Bronchial epithelial cell (primary cell): ENCODE measurements around the gene APOA4. TPM values are rescaled to one million over a fixed set of nuclear protein-coding genes. Genes with fewer than 3 reads are reported as not detected.

ENCODE experiments used
- DNase-seq: peaks from one replicate; pipeline ENCODE4 v3.0.0-alpha.2; 2010; ENCODE audit warnings: low read depth
- FAIRE-seq: peaks from 2 replicates; lab custom pipeline; 2011; peaks lifted over from hg19 to GRCh38; lab: Jason Lieb, UNC
- H3K27me3 ChIP-seq: 2 replicates; pipeline ENCODE4 v1.5.1; 2011; ENCODE audit warnings: low read length; ENCODE audit not compliant: control insufficient read depth, insufficient read depth
- H3K36me3 ChIP-seq: 2 replicates; pipeline ENCODE4 v1.5.1; 2011; ENCODE audit warnings: low read length; ENCODE audit not compliant: control insufficient read depth, insufficient read depth
- H3K4me3 ChIP-seq: 2 replicates; pipeline ENCODE4 v1.5.1; 2011; ENCODE audit warnings: mild to moderate bottlenecking, low read depth, low read length, control low read depth
- CTCF ChIP-seq: IDR thresholded peaks from 2 replicates; pipeline ENCODE4 v1.5.1; 2011; ENCODE audit warnings: mild to moderate bottlenecking, moderate library complexity, low read length, control low read depth, inconsistent platforms; ENCODE audit not compliant: insufficient read depth, severe bottlenecking
- total RNA-seq: library from RNA; depleted of rRNA; stranded (reverse); fragments of >200 nt; gene quantifications from 2 replicates; pipeline ENCODE4 v1.2.1, GENCODE V29; 2014

APOA4 gene
- total RNA-seq, 1 donor from 2014 or later: not detected

DNA sequence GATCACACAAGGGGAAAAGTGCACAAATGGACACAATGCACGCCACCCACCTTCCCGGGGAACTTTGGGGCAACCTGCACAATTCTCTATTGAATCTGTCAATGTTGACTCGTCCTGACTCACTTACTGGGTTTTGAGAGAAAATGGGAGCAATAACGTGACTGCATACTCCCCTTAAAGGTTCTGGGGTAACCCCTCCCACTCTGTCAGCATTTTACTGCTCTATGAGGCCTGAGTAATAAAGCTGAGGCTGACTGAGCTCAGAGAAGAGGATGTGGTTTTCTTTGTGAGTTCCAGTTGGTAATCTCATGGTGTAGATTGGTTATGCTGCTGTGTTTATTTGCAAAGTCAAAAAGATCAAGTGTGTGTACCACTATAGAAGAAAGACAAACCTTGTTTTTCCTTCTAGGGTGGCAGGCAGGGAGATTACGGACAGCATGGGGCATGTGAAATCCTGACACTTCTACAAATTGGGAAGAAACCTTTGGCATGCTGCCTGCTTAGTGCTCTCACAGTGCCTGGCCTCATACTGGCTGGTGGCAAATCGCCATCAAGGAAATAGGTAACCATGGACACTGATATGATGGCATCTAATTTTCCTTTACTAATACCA lies 30.5 kb upstream of the APOA4 start:
- no peak for FAIRE-seq

DNA sequence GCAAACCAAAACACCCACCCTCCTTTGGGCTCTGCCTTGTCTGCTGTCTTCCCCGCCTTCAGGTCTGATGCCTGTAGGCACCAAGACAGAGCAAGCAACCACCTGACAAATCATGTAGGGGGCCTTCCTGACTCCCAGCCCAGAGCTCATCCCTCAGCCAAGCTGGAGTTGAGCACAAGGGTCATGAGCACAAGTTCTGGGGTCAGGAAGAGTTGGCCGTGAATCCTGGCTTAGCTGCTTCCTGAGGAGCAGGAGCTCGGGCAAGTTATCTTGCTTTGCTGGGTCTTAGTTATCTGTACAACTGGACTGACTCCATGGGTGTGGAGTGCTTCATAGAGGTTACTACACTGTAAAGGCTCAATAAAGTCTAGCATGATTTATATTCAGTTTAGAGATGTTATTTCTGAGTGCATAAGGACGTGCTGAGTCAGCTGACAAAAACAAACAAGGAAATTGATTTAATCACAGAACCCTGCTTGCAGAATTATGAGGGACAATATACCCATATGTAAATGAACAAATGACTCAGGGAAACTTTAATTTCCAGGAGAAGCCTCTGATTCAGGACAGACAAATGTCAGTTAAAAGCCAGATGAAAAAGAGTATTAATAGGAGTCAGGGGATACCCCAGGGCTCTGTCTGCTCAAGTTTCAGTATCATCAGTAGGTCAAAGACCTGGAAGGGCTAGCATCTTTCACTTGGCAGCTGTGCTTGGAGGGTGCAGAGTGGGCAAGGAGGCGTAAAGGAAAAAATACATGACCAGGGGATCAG lies 29.3 kb upstream of the APOA4 start:
- TF ChIP-seq CTCF: no peak
- Histone ChIP-seq H3K27me3 (no peaks in the 10 kb centered on the region), H3K36me3 (peaks cover 6% of the 10 kb centered on the region), H3K4me3 (no peak overlapping the region)
- FAIRE-seq (no peak), DNase-seq (peak; percentile 77)

More for the DNA sequence above, 30.5 kb upstream of the APOA4 start:
- Histone ChIP-seq H3K27me3 (no peaks in the 10 kb centered on the region), H3K36me3 (peaks cover 8% of the 10 kb centered on the region), H3K4me3 (no peak overlapping the region)
- peak; percentile 97 for DNase-seq
- no peak for TF ChIP-seq CTCF

GRCh38 chr11:116851626-116852025 lies 28.5 kb upstream of the APOA4 start:
- H3K4me3 ChIP-seq: no peak overlapping the region
- TF ChIP-seq CTCF: no peak
- DNase-seq (no peak), FAIRE-seq (no peak)
- H3K36me3 ChIP-seq: peaks cover 10% of the 10 kb centered on the region
- H3K27me3 ChIP-seq: no peaks in the 10 kb centered on the region

DNA sequence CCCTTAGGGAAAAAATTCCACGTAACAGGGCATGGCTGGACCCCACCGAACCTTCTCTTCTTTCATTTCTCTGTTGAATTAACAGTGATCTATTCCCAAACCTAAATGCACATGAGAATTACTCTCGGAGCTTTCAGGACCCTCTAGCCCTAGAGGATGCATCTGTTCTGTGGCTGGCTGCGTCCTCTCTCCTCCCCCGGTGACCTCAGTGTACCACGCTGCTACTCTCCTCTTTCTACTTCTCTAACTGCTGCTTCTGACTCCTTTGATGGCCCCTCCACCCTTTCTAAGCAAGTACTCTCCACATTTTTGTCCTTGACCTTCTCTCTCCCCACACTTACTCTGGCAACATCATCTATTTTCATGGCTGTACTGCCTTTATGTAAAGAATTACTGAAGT lies 26.4 kb upstream of the APOA4 start:
- no peak for TF ChIP-seq CTCF
- no peak overlapping the region for H3K4me3 ChIP-seq
- H3K27me3 ChIP-seq: no peaks in the 10 kb centered on the region
- no peak for FAIRE-seq
- peaks cover 18% of the 10 kb centered on the region for H3K36me3 ChIP-seq
- DNase-seq: no peak

DNA sequence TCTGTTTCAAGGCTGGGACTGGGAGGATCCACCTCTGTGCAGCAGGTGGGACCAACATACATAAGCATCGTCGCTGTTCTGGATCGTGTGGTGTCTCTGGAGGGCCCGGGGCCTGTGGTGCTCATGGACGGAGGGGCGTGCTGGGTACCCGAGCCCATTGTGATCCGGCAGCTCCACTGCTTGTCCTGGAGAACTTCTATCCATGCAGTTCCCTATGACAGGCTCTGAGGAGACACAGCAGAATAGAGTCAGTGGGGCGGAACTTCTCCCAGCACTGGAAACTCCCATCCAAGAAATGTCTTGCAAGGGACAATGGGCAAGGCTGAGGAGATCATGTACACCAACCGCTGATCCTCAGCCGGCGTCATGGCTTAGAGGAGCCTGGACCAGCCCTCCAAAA lies 26.0 kb upstream of the APOA4 start:
- FAIRE-seq (no peak), DNase-seq (no peak)
- Histone ChIP-seq H3K27me3 (no peaks in the 10 kb centered on the region), H3K4me3 (no peak overlapping the region), H3K36me3 (peaks cover 18% of the 10 kb centered on the region)
- no peak for TF ChIP-seq CTCF
